Measurements from ENCODE around the gene TTC27. TPM values are rescaled to one million over a fixed set of nuclear protein-coding genes. Genes with fewer than 3 reads are reported as not detected.

The TTC27 gene
- total RNA-seq, 4 donors from 2014 or later: 10.5 to 46.2 (median 17.9) TPM

- no peak overlapping the region for H3K4me3 ChIP-seq
- TF ChIP-seq POLR2A (IDR thresholded peaks at IDR 0.05): no peak
- H3K27ac ChIP-seq: no peak overlapping the region
- no peaks in the 10 kb centered on the region for H3K36me3 ChIP-seq
- no peaks in the 10 kb centered on the region for H3K4me1 ChIP-seq
- DNase-seq: no peak
- intact Hi-C loops (cut with DNase I; ENCODE audit: low total_unique reads): no loop called here
- H3K9me3 ChIP-seq: no peaks in the 10 kb centered on the region
- no peaks in the 10 kb centered on the region for H3K27me3 ChIP-seq
Observed at GRCh38 chr2:32735348-32735747, 107.5 kb downstream of the TTC27 start.

- Histone ChIP-seq H3K9me3 (no peaks in the 10 kb centered on the region), H3K4me3 (no peak overlapping the region), H3K27ac (no peak overlapping the region), H3K36me3 (no peaks in the 10 kb centered on the region), H3K27me3 (no peaks in the 10 kb centered on the region), H3K4me1 (no peaks in the 10 kb centered on the region)
- TF ChIP-seq POLR2A (IDR thresholded peaks at IDR 0.05) (no peak), CTCF (IDR thresholded peaks at IDR 0.05) (no peak)
- DNase-seq: no peak
- intact Hi-C loops (cut with DNase I; ENCODE audit: low total_unique reads): no loop called here
Observed at GRCh38 chr2:32738939-32739338, 111.1 kb downstream of the TTC27 start.

- H3K27me3 ChIP-seq: no peaks in the 10 kb centered on the region
- TF ChIP-seq POLR2A (IDR thresholded peaks at IDR 0.05) (no peak), CTCF (IDR thresholded peaks at IDR 0.05) (no peak)
- no peak for DNase-seq
- H3K4me3 ChIP-seq: no peak overlapping the region
- H3K4me1 ChIP-seq: no peaks in the 10 kb centered on the region
- intact Hi-C loops (cut with DNase I; ENCODE audit: low total_unique reads): no loop called here
- H3K9me3 ChIP-seq: no peaks in the 10 kb centered on the region
- no peaks in the 10 kb centered on the region for H3K36me3 ChIP-seq
- H3K27ac ChIP-seq: no peak overlapping the region
Observed at GRCh38 chr2:32739664-32740063, 111.8 kb downstream of the TTC27 start.

- Histone ChIP-seq H3K4me1 (no peaks in the 10 kb centered on the region), H3K4me3 (no peak overlapping the region), H3K36me3 (no peaks in the 10 kb centered on the region), H3K9me3 (no peaks in the 10 kb centered on the region), H3K27ac (no peak overlapping the region), H3K27me3 (no peaks in the 10 kb centered on the region)
- TF ChIP-seq CTCF (IDR thresholded peaks at IDR 0.05): no peak
- TF ChIP-seq POLR2A (IDR thresholded peaks at IDR 0.05): no peak
- no peak for DNase-seq
- intact Hi-C loops (cut with DNase I; ENCODE audit: low total_unique reads): no loop called here
Observed at GRCh38 chr2:32741575-32741974, 113.7 kb downstream of the TTC27 start.

- H3K36me3 ChIP-seq: no peaks in the 10 kb centered on the region
- H3K27me3 ChIP-seq: no peaks in the 10 kb centered on the region
- H3K27ac ChIP-seq: no peak overlapping the region
- no peak overlapping the region for H3K4me3 ChIP-seq
- TF ChIP-seq CTCF (IDR thresholded peaks at IDR 0.05): no peak
- TF ChIP-seq POLR2A (IDR thresholded peaks at IDR 0.05): no peak
- intact Hi-C loops (cut with DNase I; ENCODE audit: low total_unique reads): no loop called here
- no peaks in the 10 kb centered on the region for H3K4me1 ChIP-seq
- no peaks in the 10 kb centered on the region for H3K9me3 ChIP-seq
- DNase-seq: no peak
Observed at GRCh38 chr2:32742376-32742775, 114.5 kb downstream of the TTC27 start.

Data from uterus (tissue), 4 donors.